PC-9 (cell line): ENCODE measurements around the gene MED9.

Experiments used
- CTCF ChIP-seq: fragments of 200-600 bp; sonication (generic); conservative IDR thresholded peaks from 2 replicates; pipeline ENCODE4 v1.6.1; 2017; ENCODE audit warnings: mixed run types, antibody characterized with exemption, mild to moderate bottlenecking, moderate library complexity
- EZH2 ChIP-seq: fragments of 200-600 bp; sonication (generic); IDR thresholded peaks from 2 replicates; pipeline ENCODE4 v1.8.0; 2017; ENCODE audit warnings: antibody characterized with exemption, low read depth

- no peak for TF ChIP-seq CTCF
- TF ChIP-seq EZH2, result no peak
These were observed 37.7 kb downstream of the MED9 start for GRCh38 chr17:17514361-17514992.
